Fibroblast of mammary gland (primary cell): ENCODE measurements around the gene ST3GAL4.

Experiments
- DNase-seq: peaks from one replicate; pipeline ENCODE4 v3.0.0-alpha.2; 2010; ENCODE audit warnings: low read depth
- H3K4me3 ChIP-seq: 2 replicates; pipeline ENCODE4 v1.5.1; 2011; ENCODE audit warnings: low read depth, mild to moderate bottlenecking, low read length, moderate library complexity; ENCODE audit not compliant: control insufficient read depth
- CTCF ChIP-seq: conservative IDR thresholded peaks from 2 replicates; pipeline ENCODE4 v1.5.1; 2011; ENCODE audit warnings: low read depth, low read length, inconsistent platforms; ENCODE audit not compliant: control insufficient read depth, insufficient read depth

ST3GAL4 gene

GRCh38 chr11:126400479-126400878 is 45.0 kb downstream of the ST3GAL4 start:
- DNase-seq, result no peak
- no peak for TF ChIP-seq CTCF
- H3K4me3 ChIP-seq, result no peak overlapping the region

GRCh38 chr11:126403022-126403581 is 47.6 kb downstream of the ST3GAL4 start:
- H3K4me3 ChIP-seq, result no peak overlapping the region
- no peak for DNase-seq
- no peak for TF ChIP-seq CTCF

- no peak overlapping the region for H3K4me3 ChIP-seq
- no peak for TF ChIP-seq CTCF
- DNase-seq, result no peak
These were observed 48.2 kb downstream of the ST3GAL4 start for GRCh38 chr11:126403658-126404057.

DNA sequence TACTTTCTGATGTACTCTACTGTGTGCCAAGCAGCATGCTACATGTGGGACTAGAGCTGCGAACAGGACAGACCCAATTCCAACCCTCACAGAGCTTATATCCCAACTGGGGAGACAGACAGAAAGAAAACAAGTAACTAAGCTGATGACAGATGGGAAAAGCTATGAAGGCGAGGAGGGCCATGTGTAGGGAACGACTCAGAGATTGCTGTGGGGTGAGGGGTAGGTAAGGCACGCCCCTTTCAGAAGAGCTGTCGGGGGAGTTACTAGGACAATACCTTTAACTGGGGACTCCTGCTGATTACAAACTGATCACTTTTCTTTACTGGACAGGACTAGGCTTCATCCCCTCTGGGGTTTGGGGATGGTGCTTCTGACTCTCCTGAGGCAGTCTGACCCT is 48.9 kb downstream of the ST3GAL4 start:
- no peak for TF ChIP-seq CTCF
- no peak overlapping the region for H3K4me3 ChIP-seq
- no peak for DNase-seq

- no peak overlapping the region for H3K4me3 ChIP-seq
- DNase-seq, result no peak
- TF ChIP-seq CTCF, result no peak
These were observed 49.9 kb downstream of the ST3GAL4 start for GRCh38 chr11:126405374-126405773.

GRCh38 chr11:126405906-126406305 is 50.4 kb downstream of the ST3GAL4 start:
- TF ChIP-seq CTCF, result no peak
- no peak overlapping the region for H3K4me3 ChIP-seq
- no peak for DNase-seq

- H3K4me3 ChIP-seq, result no peak overlapping the region
- TF ChIP-seq CTCF, result no peak
- no peak for DNase-seq
These were observed 50.9 kb downstream of the ST3GAL4 start for GRCh38 chr11:126406368-126406767.
